Heart right ventricle (tissue), 16 donors: ENCODE measurements around the gene DLG4. TPM values are rescaled to one million over a fixed set of nuclear protein-coding genes. Genes with fewer than 3 reads are reported as not detected.
"Not testable (repeated sequence)": the region's sequence is repeated elsewhere in the genome, so short reads cannot be mapped to it uniquely, and the experiment has no call there.

Experiments
- ATAC-seq, 8 donors: fragments of 200-7000 bp; cut with Tn5 transposase; one replicate each; pipeline ENCODE4 v1.9.1; 2020; ENCODE audit warnings: mild to moderate bottlenecking in 8 of 8, moderate library complexity in 8 of 8, moderate number of reproducible peaks in 1 of 8
- DNase-seq, 2 donors: peaks; one replicate each; pipeline ENCODE4 v3.0.0-alpha.2; 2020
- H3K27ac ChIP-seq, 10 donors: fragments of 200-600 bp; sonication (generic) in 2 of 10; one replicate each; pipeline versions ENCODE4 v1.5.0 to v1.8.0; 2020 to 2022; ENCODE audit warnings: mild to moderate bottlenecking in 3 of 10
- H3K27me3 ChIP-seq, 7 donors: fragments of 200-600 bp; one replicate each; pipeline ENCODE4 v1.8.0; 2021 to 2022; ENCODE audit warnings: mild to moderate bottlenecking in 2 of 7
- H3K36me3 ChIP-seq, 9 donors: fragments of 200-600 bp; sonication (generic) in 1 of 9; one replicate each; pipeline versions ENCODE4 v1.5.0 to v1.8.0; 2020 to 2022; ENCODE audit warnings: mild to moderate bottlenecking in 2 of 9
- H3K4me1 ChIP-seq, 9 donors: fragments of 200-600 bp; sonication (generic) in 1 of 9; one replicate each; pipeline versions ENCODE4 v1.5.0 to v1.8.0; 2020 to 2022; ENCODE audit warnings: mild to moderate bottlenecking in 4 of 9
- H3K4me3 ChIP-seq, 10 donors: fragments of 200-600 bp; sonication (generic) in 2 of 10; one replicate each; pipeline versions ENCODE4 v1.5.0 to v1.8.0; 2020 to 2022; ENCODE audit warnings: mild to moderate bottlenecking in 7 of 10, moderate library complexity in 2 of 10
- H3K9me3 ChIP-seq, 11 donors: fragments of 200-600 bp in 10 of 11; sonication (generic) in 2 of 11; one replicate each; pipeline versions ENCODE4 v1.5.0 to v1.8.0; 2013 to 2022; ENCODE audit warnings: mild to moderate bottlenecking in 2 of 11, control low read depth in 1 of 11, moderate library complexity in 1 of 11
- WGBS, 2 donors: extraction: QIAGEN DNeasy Blood & Tissue Kit; methylation state at CpG; one replicate each; pipeline ENCODE4 v1.1.7; 2013; ENCODE audit warnings: inconsistent platforms in 1 of 2; 5-methylcytosine and 5-hydroxymethylcytosine counted together
- intact Hi-C, 10 donors: fragments of 100-400 bp; cut with DNase I; formaldehyde crosslinking; loops; one replicate each; pipeline versions ENCODE4 v1.11.1 to v1.14.2; 2022
- polyA plus RNA-seq, 2 donors: library from polyadenylated mRNA; stranded (reverse); fragments of 200-250 nt; gene quantifications; one replicate each; pipeline ENCODE4 v1.2.3, GENCODE V29; 2013
- total RNA-seq, 10 donors: library from RNA; stranded (reverse); fragmentation: NEBNext Ultra II Directional in 3 of 10; extraction: Animal tissue kit (Norgen Biotek cat#: 25700) in 3 of 10; gene quantifications; one replicate each; pipeline versions ENCODE4 v1.2.1 to v1.2.4, GENCODE V29; 2021 to 2023
- TF ChIP-seq, protein P1 (sequence below), 9 donors: fragments of 200-600 bp; sonication (generic) in 2 of 9; IDR thresholded peaks; one replicate each; pipeline versions ENCODE4 v1.5.0 to v1.8.0; 2021 to 2022; ENCODE audit warnings: antibody characterized with exemption in 9 of 9, mild to moderate bottlenecking in 5 of 9, moderate library complexity in 1 of 9
- donor health status: Arrhythmogenic right ventricular cardiomyopathy.
- donor health status: ischemic (EF 13 %, LVEDD 7.1; RV severe dilation, severe dysfunction).
- donor health status: healthy with polysubstance abuse.
- donor health status: DM: no; HTN: yes; CAD: no.
- donor health status: DM: no; HTN: no; CAD: no.
- donor health status: ischemic (EF 25% LVEDD 6.9; RV normal size, moderate dysfunction).
- donor health status: ischemic (EF 25% LVEDD 5.7; RV mildly dilated, moderate dysfunction).
- donor health status: healthy.
- donor health status: DM: yes; HTN: yes; CAD: no.
- donor health status: Ischemic cardiomyopathy.
- donor health status: ischemic (EF 35%, LVEDD 5.7; RV mildly dilated, moderate dysfunction).
- donor health status: nonischemic (EF 11% LVEDD 7.7; RV severe dilation, severe dysfunction).
- donor health status: DM: yes; HTN: yes; CAD: no.
- donor health status: PGD.
- donor health status: ischemic (EF 29% LVEDD 5.4; RV normal size, mild dysfunction).
- donor health status: nonischemic (EF 23%, LVEDD 6.1; RV moderate dilation, normal function).

DLG4 gene
- total and polyA plus RNA-seq, 12 donors, result 5.4 to 27.8 (median 16.7) TPM

DNA sequence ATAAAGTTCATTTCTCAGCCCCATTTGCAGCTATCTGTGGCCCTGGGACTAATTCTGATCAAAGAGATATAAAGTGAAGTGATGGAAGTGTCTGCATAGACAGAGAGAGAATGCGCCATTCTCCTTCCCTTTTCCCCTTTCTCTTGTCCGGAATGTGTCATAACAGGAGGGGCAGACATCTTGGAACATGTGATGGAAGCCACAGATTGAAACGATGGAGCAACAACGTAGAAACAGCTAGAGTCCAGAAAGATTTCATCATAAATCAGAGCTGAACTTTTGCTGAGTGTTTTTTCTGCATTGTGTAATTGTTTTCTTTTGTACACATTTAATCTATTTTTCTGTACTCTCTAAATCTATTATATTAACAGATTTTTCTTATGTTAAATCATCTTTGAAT, 51.8 kb downstream of the DLG4 start:
- Histone ChIP-seq H3K27ac (peak overlapping the region in 1 of 10 donors; percentile 75), H3K4me1 (peaks cover 0 to 20% (median 0%) of the 10 kb centered on the region in 9 donors)
- TF ChIP-seq, protein P1, sequence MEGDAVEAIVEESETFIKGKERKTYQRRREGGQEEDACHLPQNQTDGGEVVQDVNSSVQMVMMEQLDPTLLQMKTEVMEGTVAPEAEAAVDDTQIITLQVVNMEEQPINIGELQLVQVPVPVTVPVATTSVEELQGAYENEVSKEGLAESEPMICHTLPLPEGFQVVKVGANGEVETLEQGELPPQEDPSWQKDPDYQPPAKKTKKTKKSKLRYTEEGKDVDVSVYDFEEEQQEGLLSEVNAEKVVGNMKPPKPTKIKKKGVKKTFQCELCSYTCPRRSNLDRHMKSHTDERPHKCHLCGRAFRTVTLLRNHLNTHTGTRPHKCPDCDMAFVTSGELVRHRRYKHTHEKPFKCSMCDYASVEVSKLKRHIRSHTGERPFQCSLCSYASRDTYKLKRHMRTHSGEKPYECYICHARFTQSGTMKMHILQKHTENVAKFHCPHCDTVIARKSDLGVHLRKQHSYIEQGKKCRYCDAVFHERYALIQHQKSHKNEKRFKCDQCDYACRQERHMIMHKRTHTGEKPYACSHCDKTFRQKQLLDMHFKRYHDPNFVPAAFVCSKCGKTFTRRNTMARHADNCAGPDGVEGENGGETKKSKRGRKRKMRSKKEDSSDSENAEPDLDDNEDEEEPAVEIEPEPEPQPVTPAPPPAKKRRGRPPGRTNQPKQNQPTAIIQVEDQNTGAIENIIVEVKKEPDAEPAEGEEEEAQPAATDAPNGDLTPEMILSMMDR (IDR thresholded peaks at IDR 0.05), result no peak

DNA sequence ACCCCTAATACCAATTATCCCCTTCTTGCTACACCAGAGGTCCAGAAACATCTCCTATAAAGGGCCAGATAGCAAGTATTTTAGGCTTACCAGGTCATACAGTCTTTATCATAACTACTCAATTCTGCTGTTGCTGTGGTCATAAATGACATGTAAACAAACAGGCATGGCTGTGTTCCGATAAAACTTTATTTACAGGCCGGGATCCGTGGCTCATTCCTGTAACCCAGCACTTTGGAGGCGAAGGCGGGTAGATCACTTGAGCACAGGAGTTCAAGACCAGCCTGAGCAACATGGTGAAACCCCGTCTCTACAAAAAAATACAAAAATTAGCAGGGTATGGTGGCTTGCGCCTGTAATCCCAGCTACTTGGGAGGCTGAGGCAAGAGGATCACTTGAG, 52.8 kb downstream of the DLG4 start:
- ATAC-seq (no peak), DNase-seq (no peak)
- H3K36me3 ChIP-seq, result no peaks in the 10 kb centered on the region
- H3K4me3 ChIP-seq, result no peak overlapping the region
- intact Hi-C loops, result no loop called here
- 91 to 92% methylated on average over 7 of the region's 7 CpGs for WGBS, 2 donors
- peaks cover 0 to 9% (median 0%) of the 10 kb centered on the region in 7 donors for H3K27me3 ChIP-seq
- no peak overlapping the region for H3K27ac ChIP-seq
- H3K9me3 ChIP-seq, result peaks cover 0 to 22% (median 5%) of the 10 kb centered on the region in 11 donors
- TF ChIP-seq, protein P1 (IDR thresholded peaks at IDR 0.05), result no peak
- H3K4me1 ChIP-seq, result peaks cover 0 to 20% (median 0%) of the 10 kb centered on the region in 9 donors

More for the DNA sequence above, 51.8 kb downstream of the DLG4 start:
- H3K9me3 ChIP-seq, result peaks cover 0 to 22% (median 5%) of the 10 kb centered on the region in 11 donors
- H3K27me3 ChIP-seq, result peaks cover 0 to 8% (median 0%) of the 10 kb centered on the region in 7 donors
- 79% methylated on average over 4 of the region's 4 CpGs for WGBS, 2 donors
- DNase-seq (no peak), ATAC-seq (peak in 1 of 8 donors; percentile 44)
- intact Hi-C loops, result no loop called here
- no peaks in the 10 kb centered on the region for H3K36me3 ChIP-seq
- no peak overlapping the region for H3K4me3 ChIP-seq

- H3K27me3 ChIP-seq, result peaks cover 0 to 42% (median 22%) of the 10 kb centered on the region in 7 donors
- H3K36me3 ChIP-seq, ATAC-seq, H3K4me3 ChIP-seq, H3K4me1 ChIP-seq, DNase-seq, H3K27ac ChIP-seq, H3K9me3 ChIP-seq, intact Hi-C loops: not testable (repeated sequence)
- WGBS, 2 donors, result 61 to 63% methylated on average over 10 of the region's 10 CpGs
Observed at GRCh38 chr17:7159571-7159970, 60.1 kb downstream of the DLG4 start.

DNA sequence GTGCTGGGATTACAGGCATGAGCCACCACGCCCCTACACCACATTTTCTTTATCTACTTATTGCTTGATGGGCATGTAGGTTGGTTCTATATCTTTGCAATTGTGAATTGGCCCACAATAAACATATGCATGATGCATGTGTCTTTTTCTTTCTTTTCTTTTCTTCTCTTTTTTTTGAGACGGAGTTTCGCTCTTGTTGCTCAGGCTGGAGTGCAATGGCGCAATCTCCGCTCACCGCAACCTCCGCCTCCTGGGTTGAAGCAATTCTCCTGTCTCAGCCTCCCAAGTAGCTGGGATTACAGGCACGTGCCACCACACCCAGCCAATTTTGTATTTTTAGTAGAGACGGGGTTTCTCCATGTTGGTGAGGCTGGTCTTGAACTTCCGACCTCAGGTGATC, 61.2 kb downstream of the DLG4 start:
- ATAC-seq, H3K27ac ChIP-seq, DNase-seq, H3K36me3 ChIP-seq, H3K9me3 ChIP-seq, intact Hi-C loops, H3K4me3 ChIP-seq, H3K4me1 ChIP-seq: not testable (repeated sequence)
- WGBS, 2 donors, result 87 to 92% methylated on average over 10 of the region's 10 CpGs
- H3K27me3 ChIP-seq, result peaks cover 0 to 46% (median 24%) of the 10 kb centered on the region in 7 donors

DNA sequence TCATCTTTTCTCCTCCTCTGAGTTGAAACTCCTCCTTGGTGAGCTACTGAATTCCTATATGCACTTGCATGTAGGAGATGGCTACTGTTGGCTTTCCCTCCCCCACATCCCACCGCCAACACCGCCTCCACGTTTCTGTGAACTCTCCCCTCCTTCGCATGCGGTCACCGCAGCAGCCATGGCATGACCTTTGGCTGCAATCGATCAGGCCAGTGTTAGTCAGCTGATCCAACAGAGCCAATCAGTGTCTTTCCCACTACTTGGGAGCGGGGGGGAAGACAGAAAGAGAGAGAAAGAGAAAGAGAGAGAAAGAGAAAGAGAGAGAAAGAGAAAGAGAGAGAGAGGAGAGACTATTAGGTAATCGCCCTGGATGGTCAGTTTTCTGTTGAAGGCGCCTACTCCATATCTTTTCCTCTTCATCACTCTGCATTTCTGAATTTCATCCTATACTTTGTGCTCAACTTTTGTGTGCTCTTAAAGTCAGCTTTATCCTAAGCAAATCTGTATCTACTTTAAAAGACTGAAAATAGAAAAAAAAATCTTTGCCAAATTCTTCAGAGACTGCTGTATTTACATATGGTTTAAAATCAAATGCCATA, 63.2 kb downstream of the DLG4 start:
- Histone ChIP-seq H3K9me3 (no peaks in the 10 kb centered on the region), H3K27ac (no peak overlapping the region), H3K36me3 (no peaks in the 10 kb centered on the region), H3K4me1 (no peaks in the 10 kb centered on the region), H3K27me3 (peaks cover 0 to 62% (median 31%) of the 10 kb centered on the region in 7 donors), H3K4me3 (no peak overlapping the region)
- DNase-seq (no peak), ATAC-seq (no peak)
- intact Hi-C loops, result no loop called here
- TF ChIP-seq, protein P1 (IDR thresholded peaks at IDR 0.05), result no peak
- 71 to 75% methylated on average over 10 of the region's 10 CpGs for WGBS, 2 donors
